Lower leg skin (tissue), 4 donors: ENCODE data around the gene NCKAP5L. TPM values are rescaled to one million over a fixed set of nuclear protein-coding genes. Genes with fewer than 3 reads are reported as not detected.

Source experiments
- DNase-seq, 2 donors: peaks; one replicate each; pipeline ENCODE4 v3.0.0-alpha.2; 2019; ENCODE audit warnings: low spot score in 2 of 2
- H3K4me3 ChIP-seq: fragments of 200-600 bp; sonication (generic); 2 replicates; pipeline ENCODE4 v1.5.1; 2017; ENCODE audit warnings: mild to moderate bottlenecking, low read depth; ENCODE audit not compliant: poor library complexity, severe bottlenecking
- CTCF ChIP-seq, 3 donors: fragments of 450-650 bp; IDR thresholded peaks; one replicate each; pipeline ENCODE4 v1.5.1; 2016; ENCODE audit warnings: antibody characterized with exemption in 3 of 3, mild to moderate bottlenecking in 3 of 3, moderate library complexity in 2 of 3
- POLR2A ChIP-seq, 2 donors: fragments of 450-650 bp; IDR thresholded peaks; one replicate each; pipeline ENCODE4 v1.6.1; 2016 to 2017; ENCODE audit warnings: antibody characterized with exemption in 2 of 2, mild to moderate bottlenecking in 1 of 2, moderate library complexity in 1 of 2
- whole genome bisulfite sequencing, 2 donors: methylation state at CpG; one replicate each; pipeline ENCODE4 v1.1.5; 2018; 5-methylcytosine and 5-hydroxymethylcytosine counted together
- intact Hi-C: fragments of 100-400 bp; cut with DNase I; formaldehyde crosslinking; loops from one replicate; pipeline ENCODE4 v1.15.0; 2023; ENCODE audit warnings: low total_unique reads
- total RNA-seq, 4 donors: library from RNA; depleted of rRNA; stranded (reverse); fragments of >200 nt; gene quantifications; one replicate each; pipeline ENCODE4 v1.1.0, GENCODE V29; 2016

NCKAP5L gene
- total RNA-seq, 4 donors from 2014 or later, result 6.1 to 12.9 (median 9.0) TPM

DNA sequence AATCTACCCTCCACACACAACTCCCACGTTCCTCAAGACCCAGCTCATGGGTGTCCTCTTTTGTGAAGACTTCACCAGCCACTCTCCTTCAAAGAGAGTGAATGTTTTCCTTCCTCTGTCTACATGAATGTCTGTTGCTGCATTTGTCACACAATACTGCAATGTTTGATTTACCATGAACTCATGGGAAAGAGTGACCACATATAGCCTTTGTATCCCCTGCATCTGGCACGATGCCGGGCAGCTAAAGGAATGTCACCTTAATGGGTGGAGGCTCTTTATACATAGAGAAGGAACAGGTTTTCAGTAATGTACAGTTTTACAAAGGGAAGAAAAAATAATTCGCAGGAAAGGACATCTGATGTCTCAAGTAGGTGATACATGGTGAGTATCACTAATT is 26.8 kb upstream of the NCKAP5L start:
- TF ChIP-seq POLR2A (IDR thresholded peaks at IDR 0.05) (no peak), CTCF (IDR thresholded peaks at IDR 0.05) (no peak)
- WGBS, 2 donors, result 88 to 89% methylated on average over 4 of the region's 4 CpGs
- intact Hi-C loops, result no loop called here

GRCh38 chr12:49853671-49854070 is 25.5 kb upstream of the NCKAP5L start:
- intact Hi-C loops, result no loop called here
- no peak overlapping the region for H3K4me3 ChIP-seq
- 77 to 81% methylated on average over 2 of the region's 2 CpGs for WGBS, 2 donors
- no peak for DNase-seq
- TF ChIP-seq CTCF (IDR thresholded peaks at IDR 0.05) (no peak), POLR2A (IDR thresholded peaks at IDR 0.05) (no peak)

More for the DNA sequence above, 26.8 kb upstream of the NCKAP5L start:
- no peak for DNase-seq
- no peak overlapping the region for H3K4me3 ChIP-seq

DNA sequence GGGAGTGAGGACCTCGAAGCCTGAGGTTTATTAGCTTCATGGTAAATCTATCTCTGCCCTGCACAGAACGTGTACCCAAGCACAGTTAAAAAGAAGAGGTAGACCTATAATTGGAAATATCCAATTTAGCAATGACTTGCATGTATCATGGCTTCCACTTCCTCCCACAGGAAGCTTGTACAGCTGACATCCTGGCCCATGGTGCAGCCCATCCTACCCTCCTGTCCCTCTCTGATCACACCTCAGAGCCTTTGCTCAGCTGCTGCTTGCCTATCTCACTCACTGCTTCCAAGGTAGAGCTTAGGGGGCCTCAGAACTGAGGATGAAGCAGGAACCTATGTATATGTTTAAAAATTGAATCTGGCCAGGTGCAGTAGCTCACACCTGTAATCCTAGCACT is 18.9 kb upstream of the NCKAP5L start:
- DNase-seq, result no peak
- TF ChIP-seq POLR2A (IDR thresholded peaks at IDR 0.05) (no peak), CTCF (IDR thresholded peaks at IDR 0.05) (no peak)
- intact Hi-C loops, result no loop called here
- 59 to 81% methylated on average over 2 of the region's 2 CpGs for WGBS, 2 donors
- H3K4me3 ChIP-seq, result no peak overlapping the region

DNA sequence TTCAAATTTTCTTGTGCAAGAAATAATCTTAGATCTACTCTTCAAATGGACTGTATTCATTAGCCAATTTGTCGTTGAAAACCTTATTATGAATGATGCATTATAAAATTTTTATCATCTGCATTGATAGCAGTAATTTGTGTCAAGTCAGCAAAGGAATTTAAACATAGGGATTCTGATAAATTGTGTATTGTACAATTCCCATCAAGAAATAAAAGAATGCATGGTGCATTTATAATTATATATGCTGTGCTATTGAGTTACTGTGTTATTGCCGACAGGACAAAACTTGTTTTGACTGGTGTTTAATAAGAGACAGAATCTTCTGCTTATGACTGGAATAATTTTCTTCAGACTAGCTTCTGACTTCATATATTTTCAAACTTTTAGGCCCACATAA is 17.8 kb upstream of the NCKAP5L start:
- no peak overlapping the region for H3K4me3 ChIP-seq
- TF ChIP-seq CTCF (IDR thresholded peaks at IDR 0.05) (no peak), POLR2A (IDR thresholded peaks at IDR 0.05) (no peak)
- intact Hi-C loops, result no loop called here
- DNase-seq, result no peak
- WGBS, 2 donors, result 60 to 64% methylated on average over 2 of the region's 2 CpGs

GRCh38 chr12:49843876-49844437 is 15.7 kb upstream of the NCKAP5L start:
- 84 to 89% methylated on average over 4 of the region's 4 CpGs for WGBS, 2 donors
- intact Hi-C loops, result no loop called here
- no peak for TF ChIP-seq POLR2A (IDR thresholded peaks at IDR 0.05)
- no peak for TF ChIP-seq CTCF (IDR thresholded peaks at IDR 0.05)
- H3K4me3 ChIP-seq, result no peak overlapping the region
- DNase-seq, result no peak

- intact Hi-C loops, result no loop called here
- H3K4me3 ChIP-seq, result no peak overlapping the region
- TF ChIP-seq POLR2A (IDR thresholded peaks at IDR 0.05) (no peak), CTCF (IDR thresholded peaks at IDR 0.05) (no peak)
- WGBS, 2 donors, result 75 to 83% methylated on average over 7 of the region's 7 CpGs
- DNase-seq, result peak in 1 of 2 donors; percentile 65
Observed at GRCh38 chr12:49843411-49843810, 15.2 kb upstream of the NCKAP5L start.
